GM18526 (cell line): Measurements from ENCODE around the gene TMEM181.

Experiments
- POLR2A ChIP-seq: IDR thresholded peaks from 3 replicates; pipeline ENCODE4 v1.6.1; 2011; ENCODE audit not compliant: insufficient read length; ENCODE audit errors: extremely low read depth

TMEM181 gene

DNA sequence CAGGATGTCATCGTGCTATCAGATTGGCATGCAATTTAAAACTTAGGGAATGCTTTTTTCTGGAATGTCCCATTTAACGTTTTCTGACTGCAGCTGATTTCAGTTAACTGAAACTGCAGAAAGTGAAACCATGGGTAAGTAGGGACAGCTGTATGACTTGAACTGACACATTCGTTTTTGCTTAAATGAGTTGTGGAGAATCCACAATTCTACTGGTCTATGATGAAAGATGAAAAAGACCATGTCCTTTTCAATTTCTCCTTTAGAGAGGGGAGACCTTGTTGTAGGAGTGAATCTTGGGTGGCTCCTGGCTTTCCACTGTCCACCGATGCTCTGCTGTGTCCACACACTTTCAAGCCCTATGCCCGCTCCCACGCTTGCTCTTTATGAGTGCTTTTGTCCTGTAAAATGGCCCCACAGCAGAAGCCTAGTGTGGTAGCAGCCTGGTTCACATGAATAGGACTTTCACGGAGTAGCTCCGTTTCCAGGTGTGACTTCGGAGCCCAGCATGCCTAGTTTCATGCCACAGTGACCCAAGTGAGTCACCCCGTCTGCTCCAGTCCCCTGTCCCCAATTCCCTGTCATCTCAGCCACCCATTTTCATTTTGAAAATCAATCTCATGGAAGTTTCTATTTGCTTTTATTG is 62.8 kb downstream of the TMEM181 start:
- no peak for TF ChIP-seq POLR2A

DNA sequence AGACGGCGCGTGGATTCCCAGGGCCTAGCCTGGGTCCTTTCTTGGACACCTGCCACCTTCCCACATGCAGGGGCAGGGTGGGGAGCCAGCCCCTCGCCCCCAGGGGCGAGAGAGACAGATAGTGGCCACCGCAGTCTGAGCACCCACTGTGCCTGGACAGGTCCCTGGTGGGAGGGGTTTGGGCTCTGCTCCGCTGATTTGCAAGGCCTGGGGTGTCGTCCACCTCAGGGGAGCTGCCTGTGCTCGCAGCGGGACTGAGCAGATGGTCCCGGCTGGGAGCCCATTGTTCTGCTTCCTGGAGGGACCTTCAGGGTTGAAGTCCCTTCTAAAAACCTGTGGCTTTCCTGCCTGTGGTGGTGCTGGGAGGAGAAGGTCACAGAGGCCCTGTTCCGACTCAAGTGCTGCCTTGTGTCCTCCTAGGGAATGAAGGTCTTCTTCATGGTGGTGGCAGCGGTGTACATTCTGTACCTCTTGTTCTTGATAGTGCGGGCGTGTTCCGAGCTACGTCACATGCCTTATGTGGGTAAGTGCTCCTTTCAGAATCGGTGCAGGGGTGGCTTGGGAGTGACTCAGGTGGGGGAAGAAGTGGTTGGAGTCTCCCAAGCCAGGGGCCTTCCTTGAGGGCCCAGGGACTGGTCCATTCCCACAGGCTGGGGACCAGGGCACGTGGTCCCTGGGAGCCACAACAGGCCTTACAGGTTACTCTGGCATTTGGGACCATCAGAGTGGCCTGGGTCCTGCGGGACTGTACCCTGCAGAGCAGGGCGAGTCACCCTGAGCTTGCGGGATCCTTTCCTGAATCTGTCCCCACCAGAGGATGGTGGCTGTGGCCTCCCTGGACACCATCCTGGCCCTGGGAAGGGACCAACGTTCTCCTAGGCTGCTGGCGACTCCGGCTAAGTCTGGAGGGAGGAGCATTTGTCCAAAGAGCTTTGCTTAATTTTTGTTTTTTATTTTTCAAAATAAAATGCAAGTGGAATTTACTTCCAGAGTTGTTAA is 65.1 kb downstream of the TMEM181 start:
- TF ChIP-seq POLR2A = no peak

DNA sequence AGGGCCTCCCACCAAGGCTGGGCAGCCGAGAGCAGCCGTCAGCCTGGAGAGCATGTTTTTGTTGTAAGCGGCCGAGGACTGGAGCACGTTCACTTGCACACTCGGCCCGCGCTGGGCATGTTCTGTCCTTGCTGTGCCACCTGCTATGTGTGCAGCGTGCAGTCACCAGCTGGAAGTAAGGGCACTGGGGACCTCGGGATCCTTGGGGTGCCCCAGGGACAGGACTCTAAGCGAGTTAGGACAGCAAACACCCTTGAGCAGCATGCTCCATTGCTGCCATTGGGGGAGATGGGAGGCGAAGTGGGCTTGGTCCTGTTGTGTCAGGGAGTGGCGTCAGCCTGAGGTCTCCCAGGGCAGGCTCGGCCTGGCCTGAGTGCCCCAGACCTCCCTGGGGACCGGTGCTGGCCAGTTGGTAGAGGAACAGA is 66.0 kb downstream of the TMEM181 start:
- no peak for TF ChIP-seq POLR2A

DNA sequence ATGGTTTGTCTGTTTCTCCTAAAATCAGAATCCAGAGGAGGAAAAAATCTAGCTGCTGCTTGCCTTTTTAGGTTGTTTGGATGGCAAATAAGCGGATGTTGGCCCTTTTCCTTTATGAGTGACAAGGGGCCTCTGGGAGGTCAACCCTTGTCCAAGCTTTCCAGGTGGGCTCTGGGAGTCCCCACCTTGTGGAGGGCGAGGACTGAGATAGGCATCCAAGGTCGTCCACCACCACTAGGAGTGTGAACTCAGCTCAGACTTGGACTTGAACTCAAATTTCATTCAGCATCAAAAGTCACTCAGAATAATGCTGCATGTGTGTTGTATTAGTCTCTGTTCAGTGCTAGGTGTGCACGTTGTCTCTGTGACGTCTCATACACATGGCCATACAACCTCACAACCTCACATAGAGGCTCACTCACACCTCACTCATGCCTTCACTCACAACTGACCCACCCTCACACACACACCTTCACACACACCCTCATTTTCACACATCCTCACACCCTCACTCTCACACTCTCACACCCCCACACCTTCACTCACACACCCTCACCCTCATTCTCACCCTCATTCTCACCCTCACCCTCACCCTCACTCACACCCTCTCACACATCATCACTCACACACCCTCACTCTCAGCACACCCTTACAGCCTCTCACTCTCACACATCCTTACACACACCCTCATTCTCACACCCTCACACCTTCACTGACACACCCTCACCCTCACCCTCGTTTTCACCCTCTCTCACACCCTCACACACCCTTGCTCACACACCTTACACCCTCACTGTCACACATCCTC is 66.7 kb downstream of the TMEM181 start:
- no peak for TF ChIP-seq POLR2A

DNA sequence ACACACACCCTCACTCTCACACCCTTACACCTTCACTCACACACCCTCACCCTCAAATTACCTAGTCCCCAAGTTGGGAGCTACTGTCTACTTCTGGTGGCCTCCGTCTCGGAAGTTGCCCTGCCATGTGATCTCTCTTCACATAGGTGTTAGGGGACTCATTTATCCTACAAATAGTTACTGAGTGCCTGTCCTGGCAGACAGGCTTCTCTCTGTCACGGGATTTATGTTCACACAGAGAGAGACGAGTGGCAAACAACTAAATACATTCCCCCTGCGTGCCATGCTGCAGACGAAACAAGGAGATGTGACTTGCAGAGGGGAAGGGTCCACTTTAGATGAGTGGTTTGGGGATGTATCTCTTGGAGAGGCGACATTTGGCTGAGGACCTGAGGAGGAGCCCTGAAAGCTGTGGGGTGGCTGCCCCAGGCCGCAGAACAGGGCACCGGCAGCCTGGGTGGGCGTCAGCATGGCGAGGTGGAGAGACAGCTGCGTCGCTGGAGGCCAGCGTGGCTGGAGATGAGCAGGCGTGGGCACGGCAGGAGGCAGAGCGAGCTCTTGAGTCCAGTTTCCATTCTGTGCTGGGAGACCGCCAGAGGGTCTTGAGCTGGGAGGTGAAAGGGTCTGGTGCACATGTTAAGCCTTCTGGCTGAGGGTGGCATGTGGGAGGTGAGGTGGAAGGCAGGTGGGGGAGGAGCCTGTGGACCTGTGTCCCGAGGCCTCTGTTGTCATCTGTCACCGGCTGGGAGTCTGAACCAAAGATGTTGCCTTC is 67.5 kb downstream of the TMEM181 start:
- no peak for TF ChIP-seq POLR2A

DNA sequence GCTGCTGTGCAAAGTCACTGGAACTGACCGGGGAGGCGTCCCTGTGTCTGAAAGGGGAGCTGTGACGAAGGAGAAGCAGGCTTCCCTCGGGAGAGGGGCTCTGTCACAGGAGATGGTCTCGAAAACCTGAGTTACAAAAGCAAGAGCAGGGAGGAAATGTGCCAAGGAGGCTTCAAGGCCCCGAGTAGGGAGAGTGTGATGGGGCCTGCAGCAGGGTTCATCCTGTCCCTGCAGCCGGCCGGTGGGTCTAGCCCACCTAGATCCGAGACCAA is 68.0 kb downstream of the TMEM181 start:
- no peak for TF ChIP-seq POLR2A

DNA sequence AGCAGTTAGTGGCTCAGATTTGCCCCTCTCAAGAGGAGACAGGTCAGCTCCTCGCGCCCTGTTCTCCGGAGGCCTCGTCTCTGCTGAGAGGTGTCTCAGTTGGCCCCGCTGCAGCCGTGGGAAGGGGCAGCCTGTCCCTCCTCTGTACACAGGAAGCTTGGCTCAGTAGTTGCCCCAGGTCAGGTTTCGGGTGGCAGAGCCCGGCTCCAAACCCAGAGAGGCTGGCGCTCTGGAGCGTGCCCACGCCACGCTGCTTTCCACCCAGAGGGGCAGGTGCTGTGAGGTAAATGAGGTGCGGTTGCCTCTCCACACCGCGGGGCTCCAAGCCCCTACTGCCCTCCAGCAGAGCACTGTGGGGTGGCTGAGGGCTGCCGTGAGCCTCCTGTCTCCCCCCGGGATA is 68.7 kb downstream of the TMEM181 start:
- TF ChIP-seq POLR2A = no peak

DNA sequence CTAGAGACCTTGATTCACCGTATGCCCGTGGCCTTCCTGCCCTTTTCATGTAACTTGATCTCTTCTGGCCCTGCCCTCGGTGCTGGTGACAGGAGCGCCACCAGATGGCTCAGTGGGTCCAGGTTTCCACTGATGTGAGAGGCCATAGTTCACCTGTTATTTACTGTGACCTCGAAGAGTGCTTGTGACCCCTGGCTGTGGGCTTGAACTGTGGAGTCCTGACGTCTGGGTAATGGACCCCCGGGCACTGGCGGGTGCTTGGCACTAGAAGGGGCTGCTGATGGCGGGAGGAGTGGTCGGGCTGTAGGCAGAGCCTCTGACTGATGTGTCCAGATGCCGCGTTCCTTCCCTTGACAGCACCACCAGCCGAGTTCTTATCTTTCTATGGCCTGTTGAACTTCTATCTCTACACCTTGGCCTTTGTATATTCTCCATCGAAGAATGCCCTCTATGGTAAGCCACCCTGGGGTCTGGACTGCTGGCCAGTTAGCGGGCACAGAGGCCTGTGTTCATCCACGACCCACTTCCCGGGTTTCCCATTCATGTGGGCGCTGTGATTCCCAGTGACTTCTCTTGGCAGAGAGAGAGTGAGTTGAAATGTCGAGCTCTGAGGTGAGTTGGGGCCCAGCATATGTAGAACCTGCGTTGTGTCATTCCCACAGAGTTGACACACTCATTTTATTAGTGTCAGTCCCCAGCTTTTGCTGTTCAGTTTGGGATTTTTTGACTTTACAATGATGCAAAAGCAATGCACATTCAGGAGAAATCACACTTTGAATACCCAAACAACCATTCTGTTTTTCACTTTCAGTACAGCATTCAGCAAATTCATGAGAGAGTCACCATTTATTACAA is 69.7 kb downstream of the TMEM181 start:
- no peak for TF ChIP-seq POLR2A

DNA sequence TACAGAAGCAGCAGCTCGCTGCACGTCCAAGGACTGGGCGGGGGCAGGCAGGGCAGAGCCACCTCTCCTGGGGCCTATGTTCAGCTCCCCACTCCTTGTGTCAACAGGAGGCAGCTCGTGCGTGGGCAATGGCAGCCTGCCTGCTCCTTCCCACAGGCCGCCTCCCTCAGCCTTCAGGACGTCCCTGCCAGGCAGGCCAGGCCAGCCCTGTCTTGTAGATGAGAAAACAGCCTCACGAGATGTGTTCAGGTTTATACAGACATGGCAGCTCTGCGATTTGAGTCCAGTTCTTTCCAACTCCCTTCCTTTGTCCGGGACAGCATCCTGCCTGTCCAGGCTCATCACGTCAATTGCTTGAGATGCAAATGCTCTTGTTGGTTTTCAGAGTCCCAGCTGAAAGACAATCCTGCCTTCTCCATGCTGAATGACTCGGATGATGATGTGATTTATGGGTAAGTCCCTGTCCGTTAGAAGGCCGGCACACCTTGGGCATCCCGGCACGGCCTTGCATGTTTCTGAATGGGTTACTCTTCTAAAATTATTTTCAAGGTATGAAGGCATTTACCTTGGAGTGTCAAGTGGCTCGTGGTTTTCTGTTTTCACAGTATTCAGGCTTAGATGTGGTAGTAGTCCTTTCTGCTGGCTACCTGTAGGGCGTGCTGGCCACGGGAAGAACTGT is 71.2 kb downstream of the TMEM181 start:
- no peak for TF ChIP-seq POLR2A

DNA sequence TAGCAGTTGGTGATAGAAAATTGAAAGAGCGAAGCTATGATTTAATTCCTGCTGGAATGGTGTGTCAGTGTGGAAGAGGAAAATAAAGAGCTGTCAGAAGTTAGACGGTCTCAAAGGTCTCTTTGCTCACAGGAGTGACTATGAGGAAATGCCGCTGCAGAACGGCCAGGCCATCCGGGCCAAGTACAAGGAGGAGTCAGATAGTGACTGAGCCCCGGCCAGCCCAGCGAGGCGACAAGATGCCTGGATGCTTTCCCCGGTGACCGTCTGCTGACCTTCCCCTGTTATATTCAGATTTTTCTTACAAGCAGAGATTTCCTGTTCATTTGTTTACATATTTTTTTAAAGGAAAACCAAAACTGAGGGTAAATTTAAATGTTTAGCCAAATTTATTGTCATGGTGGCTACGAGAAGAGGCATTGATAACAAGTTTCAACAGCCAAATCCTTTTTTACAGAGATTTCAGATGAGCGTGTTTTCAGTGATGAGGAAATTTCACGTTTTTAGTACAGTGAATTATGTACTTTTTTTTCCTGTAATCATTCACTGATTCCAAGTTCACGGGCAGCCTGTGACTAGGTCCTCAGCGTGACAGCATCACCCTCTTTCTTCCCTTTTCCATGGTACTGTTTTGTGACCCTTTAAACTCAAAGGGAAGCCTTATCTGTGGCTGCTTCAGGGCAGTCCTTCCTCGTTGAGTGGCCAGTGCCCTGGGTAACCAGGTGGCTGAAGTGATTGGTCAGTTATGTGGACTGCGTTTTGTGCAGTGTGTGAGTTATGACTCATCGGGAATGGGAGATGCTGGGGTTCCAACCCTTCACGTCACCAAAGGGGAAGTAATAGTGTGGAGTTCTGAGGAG is 72.0 kb downstream of the TMEM181 start:
- no peak for TF ChIP-seq POLR2A

DNA sequence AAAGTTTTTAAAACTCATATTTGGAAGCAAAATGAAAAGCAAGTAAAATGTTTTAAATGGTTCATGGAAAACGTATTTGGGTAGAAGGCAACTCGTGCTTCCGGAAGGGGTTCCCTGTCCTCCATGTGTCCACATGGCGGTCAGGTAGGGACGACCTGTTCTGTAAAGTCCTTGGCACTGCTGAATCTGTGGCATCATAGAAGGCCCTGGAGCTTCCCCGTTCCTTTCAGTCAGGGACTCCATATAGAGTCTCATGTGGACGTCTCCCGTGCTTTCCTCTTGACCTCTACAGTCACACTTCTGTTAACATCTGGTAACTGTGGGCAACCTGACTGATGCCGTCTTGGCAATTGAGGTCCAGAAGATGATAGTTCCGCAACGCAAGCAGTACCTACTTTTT is 73.2 kb downstream of the TMEM181 start:
- no peak for TF ChIP-seq POLR2A

DNA sequence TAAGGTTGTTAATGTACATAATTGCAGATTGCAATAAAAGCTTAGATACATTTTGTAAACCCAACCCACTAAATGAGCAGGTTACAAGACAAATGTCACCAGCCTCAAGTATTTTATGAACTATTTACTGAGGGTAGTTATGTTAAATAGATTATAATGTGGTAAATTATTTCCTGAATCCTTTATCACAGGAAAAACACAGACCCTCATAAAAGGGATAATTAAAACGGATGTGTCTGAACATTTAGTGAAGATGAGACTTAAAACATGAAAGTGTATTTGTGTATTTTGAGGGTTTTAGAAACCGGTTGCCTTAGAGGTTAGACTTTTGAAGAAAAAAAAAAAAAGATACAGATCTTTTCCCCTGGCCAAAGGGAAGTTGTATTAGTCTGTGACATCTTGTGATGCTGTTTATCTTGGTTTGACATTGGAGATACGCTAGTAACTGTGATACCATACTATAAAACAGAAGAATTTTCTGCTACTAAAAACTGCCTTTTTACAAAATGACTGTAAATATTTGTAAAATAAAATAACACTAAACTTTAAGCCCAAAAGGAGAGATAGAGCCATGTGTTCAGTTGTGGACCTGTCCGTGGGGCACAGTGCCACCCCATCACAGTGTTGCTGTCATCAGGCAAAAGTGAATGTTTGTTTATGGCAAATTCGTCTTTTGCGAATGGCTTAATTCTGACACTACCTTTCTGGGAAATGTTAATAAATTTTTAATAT is 75.0 kb downstream of the TMEM181 start:
- no peak for TF ChIP-seq POLR2A
